A673 (cell line): Measurements from ENCODE around the gene SLC44A3. TPM values are rescaled to one million over a fixed set of nuclear protein-coding genes. Genes with fewer than 3 reads are reported as not detected.
A peak's percentile ranks its signal among the peaks of the same experiment; 100 is the strongest.

Source experiments
- BruUV-seq: library from RNA; stranded (reverse); fragments of 400-500 nt; replicated peaks from 2 replicates; lab custom pipeline; 2021; lab: Mats Ljungman, UMichigan
- CTCF ChIA-PET: fragments of 300-600 bp; sonication (Branson Sonifier 250); formaldehyde crosslinking; loops from one replicate; lab custom pipeline; 2022; ENCODE audit warnings: antibody characterized with exemption; lab: Charles Lee
- POLR2A ChIA-PET: fragments of 300-600 bp; sonication (Branson Sonifier 250); formaldehyde crosslinking; loops from one replicate; lab custom pipeline; 2022; ENCODE audit warnings: antibody characterized with exemption; ENCODE audit not compliant: low non-redundant PET; lab: Charles Lee
- DNase-seq: peaks from one replicate; pipeline ENCODE4 v3.0.0-alpha.2; 2015; ENCODE audit warnings: low spot score
- H3K27ac ChIP-seq: fragments of 200-600 bp; sonication (generic); 2 replicates; pipeline ENCODE4 v1.5.1; 2016; ENCODE audit warnings: mixed run types, low read depth, mild to moderate bottlenecking, mixed read lengths, antibody characterized with exemption, low read length; ENCODE audit not compliant: poor library complexity, severe bottlenecking
- H3K27me3 ChIP-seq: fragments of 200-600 bp; sonication (generic); replicated peaks from 2 replicates; pipeline ENCODE4 v1.6.1; 2017; ENCODE audit warnings: mixed run types, low read depth, mild to moderate bottlenecking, mixed read lengths, antibody characterized with exemption, low read length; ENCODE audit not compliant: insufficient read depth, poor library complexity
- H3K36me3 ChIP-seq: fragments of 200-600 bp; sonication (generic); 2 replicates; pipeline ENCODE4 v1.6.1; 2016; ENCODE audit warnings: mixed run types, mild to moderate bottlenecking, mixed read lengths, antibody characterized with exemption, low read length; ENCODE audit not compliant: insufficient read depth, poor library complexity, severe bottlenecking
- H3K4me1 ChIP-seq: fragments of 200-600 bp; sonication (generic); 2 replicates; pipeline ENCODE4 v1.6.1; 2017; ENCODE audit warnings: mixed run types, mild to moderate bottlenecking, mixed read lengths, antibody characterized with exemption, low read length; ENCODE audit not compliant: insufficient read depth, poor library complexity, severe bottlenecking
- H3K4me3 ChIP-seq: fragments of 200-600 bp; sonication (generic); 2 replicates; pipeline ENCODE4 v1.5.1; 2016; ENCODE audit warnings: low read depth, mixed run types, mild to moderate bottlenecking, mixed read lengths, low read length; ENCODE audit not compliant: poor library complexity, severe bottlenecking
- H3K9me3 ChIP-seq: fragments of 200-600 bp; sonication (generic); 2 replicates; pipeline ENCODE4 v1.6.1; 2016; ENCODE audit warnings: mixed run types, low read depth, mild to moderate bottlenecking, mixed read lengths, antibody characterized with exemption, low read length; ENCODE audit not compliant: poor library complexity, severe bottlenecking
- CTCF ChIP-seq: fragments of 300-800, 200-600 bp; sonication (generic); conservative IDR thresholded peaks from 2 replicates; pipeline ENCODE4 v1.5.1; 2017; ENCODE audit warnings: low read depth, mild to moderate bottlenecking, antibody characterized with exemption, low read length, moderate library complexity, mixed read lengths
- EZH2 ChIP-seq: fragments of 200-600 bp; sonication (generic); IDR thresholded peaks from 2 replicates; pipeline ENCODE4 v1.6.1; 2017; ENCODE audit warnings: borderline replicate concordance, low read depth, mild to moderate bottlenecking, mixed read lengths, antibody characterized with exemption, low read length; ENCODE audit not compliant: poor library complexity, severe bottlenecking
- intact Hi-C: fragments of 100-400 bp; cut with micrococcal nuclease; formaldehyde crosslinking; loops from one replicate; pipeline ENCODE4 v1.10.0; 2022; ENCODE audit not compliant: unreplicated experiment
- total RNA-seq: library from RNA; stranded (reverse); gene quantifications from 2 replicates; pipeline ENCODE4 v1.2.3, GENCODE V29; 2021

SLC44A3 gene
- total RNA-seq, 1 experiment from 2014 or later: not detected

- Histone ChIP-seq H3K27me3 (no peaks in the 10 kb centered on the region), H3K4me1 (peaks cover 36% of the 10 kb centered on the region), H3K36me3 (no peaks in the 10 kb centered on the region), H3K4me3 (peak overlapping the region; percentile 61), H3K27ac (no peak overlapping the region), H3K9me3 (no peaks in the 10 kb centered on the region)
- ChIA-PET CTCF (no interaction called here), POLR2A (no interaction called here)
- intact Hi-C loops: loop anchor here (5.0 kb wide), 2 partner anchors 74 to 94 kb away; no protein-coding TSS in a partner anchor
- no TSS peak for BruUV-seq
- DNase-seq: no peak
- TF ChIP-seq CTCF: no peak
- no peak for TF ChIP-seq EZH2
Measured at GRCh38 chr1:94928293-94928939, 108.3 kb downstream of the SLC44A3 start.

- TF ChIP-seq CTCF (no peak), EZH2 (no peak)
- H3K27me3 ChIP-seq: no peaks in the 10 kb centered on the region
- BruUV-seq: no TSS peak
- H3K4me1 ChIP-seq: peaks cover 28% of the 10 kb centered on the region
- CTCF ChIA-PET: no interaction called here
- H3K36me3 ChIP-seq: no peaks in the 10 kb centered on the region
- H3K27ac ChIP-seq: no peak overlapping the region
- DNase-seq: no peak
- intact Hi-C loops: loop anchor here (5.0 kb wide), 2 partner anchors 73 to 93 kb away; no protein-coding TSS in a partner anchor
- POLR2A ChIA-PET: no interaction called here
- H3K4me3 ChIP-seq: no peak overlapping the region
- H3K9me3 ChIP-seq: no peaks in the 10 kb centered on the region
Measured at GRCh38 chr1:94929351-94930217, 109.4 kb downstream of the SLC44A3 start.

GRCh38 chr1:94931254-94931841, 111.2 kb downstream of the SLC44A3 start:
- peaks cover 40% of the 10 kb centered on the region for H3K4me1 ChIP-seq
- intact Hi-C loops: no loop called here
- no peak overlapping the region for H3K4me3 ChIP-seq
- BruUV-seq: no TSS peak
- POLR2A ChIA-PET: no interaction called here
- DNase-seq: no peak
- no peaks in the 10 kb centered on the region for H3K9me3 ChIP-seq
- no peaks in the 10 kb centered on the region for H3K36me3 ChIP-seq
- CTCF ChIA-PET: no interaction called here
- H3K27me3 ChIP-seq: no peaks in the 10 kb centered on the region
- TF ChIP-seq EZH2 (no peak), CTCF (no peak)
- H3K27ac ChIP-seq: no peak overlapping the region
